Measurements from ENCODE around the gene ATRX.

DNA sequence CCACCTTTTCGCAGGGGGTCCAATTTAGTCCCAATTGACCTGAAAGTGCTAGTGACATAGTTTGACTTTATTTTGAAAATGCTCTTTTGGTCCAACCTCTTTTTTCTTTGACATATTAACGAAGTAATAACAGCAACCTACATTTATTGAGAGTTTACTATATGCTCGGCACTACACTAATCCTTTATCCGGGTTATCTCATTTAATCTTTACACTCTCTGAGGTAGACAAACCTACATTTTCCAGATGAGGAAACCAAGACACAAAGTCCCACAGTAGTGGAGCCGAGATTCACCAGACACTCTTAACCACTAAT, 307 bp upstream of the ATRX start:
- TF ChIP-seq RAD21 (IDR thresholded peaks at IDR 0.05 in 1 of 2, conservative IDR thresholded peaks at IDR 0.05 in 1 of 2; ENCODE audit: low read depth in 2 of 2, low read length in 2 of 2) (no peak), POLR2AphosphoS5 (IDR thresholded peaks at IDR 0.05; ENCODE audit: low read depth, low read length) (no peak), GTF2F1 (IDR thresholded peaks at IDR 0.05; ENCODE audit: borderline replicate concordance, low read depth, low read length) (no peak)
- TF ChIP-seq, protein P1, sequence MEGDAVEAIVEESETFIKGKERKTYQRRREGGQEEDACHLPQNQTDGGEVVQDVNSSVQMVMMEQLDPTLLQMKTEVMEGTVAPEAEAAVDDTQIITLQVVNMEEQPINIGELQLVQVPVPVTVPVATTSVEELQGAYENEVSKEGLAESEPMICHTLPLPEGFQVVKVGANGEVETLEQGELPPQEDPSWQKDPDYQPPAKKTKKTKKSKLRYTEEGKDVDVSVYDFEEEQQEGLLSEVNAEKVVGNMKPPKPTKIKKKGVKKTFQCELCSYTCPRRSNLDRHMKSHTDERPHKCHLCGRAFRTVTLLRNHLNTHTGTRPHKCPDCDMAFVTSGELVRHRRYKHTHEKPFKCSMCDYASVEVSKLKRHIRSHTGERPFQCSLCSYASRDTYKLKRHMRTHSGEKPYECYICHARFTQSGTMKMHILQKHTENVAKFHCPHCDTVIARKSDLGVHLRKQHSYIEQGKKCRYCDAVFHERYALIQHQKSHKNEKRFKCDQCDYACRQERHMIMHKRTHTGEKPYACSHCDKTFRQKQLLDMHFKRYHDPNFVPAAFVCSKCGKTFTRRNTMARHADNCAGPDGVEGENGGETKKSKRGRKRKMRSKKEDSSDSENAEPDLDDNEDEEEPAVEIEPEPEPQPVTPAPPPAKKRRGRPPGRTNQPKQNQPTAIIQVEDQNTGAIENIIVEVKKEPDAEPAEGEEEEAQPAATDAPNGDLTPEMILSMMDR (IDR thresholded peaks at IDR 0.05; ENCODE audit: control extremely low read depth in 1 of 3, insufficient read depth in 1 of 3, low read depth in 1 of 3, low read length in 3 of 3), result no peak

Data from H1 (cell line).